Measurements from ENCODE around the gene MAP3K20.
"Not testable (repeated sequence)": the region's sequence is repeated elsewhere in the genome, so short reads cannot be mapped to it uniquely, and the experiment has no call there.

The MAP3K20 gene

DNA sequence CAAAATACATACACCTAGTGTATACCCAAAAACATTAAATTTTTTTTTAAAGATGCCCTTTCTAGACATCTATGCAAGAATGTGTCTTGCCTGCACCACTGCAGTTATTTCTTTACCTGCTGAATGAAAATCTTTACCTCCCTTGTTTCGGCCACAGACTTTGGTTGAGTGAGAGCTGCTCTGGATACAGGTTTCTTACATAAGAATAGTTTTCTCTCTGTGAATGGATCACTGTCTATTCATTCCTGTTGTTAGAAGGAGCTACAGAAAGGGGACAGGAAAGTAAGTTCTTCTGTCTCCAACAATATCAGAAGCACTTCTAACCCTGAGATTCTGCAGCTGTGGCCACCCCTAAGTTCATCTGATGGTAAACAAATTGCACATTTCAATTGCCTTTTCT lies 166.0 kb downstream of the MAP3K20 start:
- Histone ChIP-seq H3K27ac (no peak overlapping the region), H3K4me3 (no peak overlapping the region)

DNA sequence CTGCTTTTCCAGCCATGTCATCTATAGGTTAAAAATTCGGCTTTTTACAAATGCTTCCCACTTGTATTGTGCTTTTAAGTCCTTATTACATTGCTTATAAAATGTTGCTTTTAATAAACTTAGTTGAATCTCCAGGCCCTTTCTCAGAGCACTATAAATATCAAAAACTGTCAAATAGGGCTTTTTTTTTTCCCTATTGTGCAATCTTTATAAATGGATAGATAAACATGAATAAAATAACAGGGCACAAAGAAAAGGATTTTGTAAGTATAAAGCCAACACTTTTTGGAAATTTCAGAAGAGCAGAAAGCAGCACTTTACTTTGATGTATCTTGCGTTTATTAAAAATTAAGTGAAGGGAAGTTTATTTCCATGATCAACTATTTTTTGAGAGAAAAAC lies 171.5 kb downstream of the MAP3K20 start:
- Histone ChIP-seq H3K4me3 (no peak overlapping the region), H3K27ac (no peak overlapping the region)

DNA sequence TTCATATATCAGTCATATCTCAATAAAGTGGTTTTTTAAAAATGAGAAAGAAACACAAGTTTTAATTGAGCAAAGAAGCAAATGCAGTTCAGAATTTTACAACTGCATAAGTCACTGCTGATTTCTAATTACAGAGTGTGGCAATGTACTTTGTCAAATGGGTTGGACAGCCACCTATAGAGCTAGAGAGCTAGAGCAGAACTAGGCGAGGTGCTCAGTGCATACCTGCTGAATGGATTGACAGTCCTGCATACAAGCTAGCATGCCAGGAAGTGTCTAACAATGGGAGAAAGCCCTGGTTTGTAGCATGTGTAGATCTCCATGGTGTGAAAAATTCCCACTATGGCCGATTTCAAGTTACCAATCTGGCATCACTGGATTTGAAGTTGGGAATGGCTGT lies 172.7 kb downstream of the MAP3K20 start:
- Histone ChIP-seq H3K27ac (no peak overlapping the region), H3K4me3 (no peak overlapping the region)

DNA sequence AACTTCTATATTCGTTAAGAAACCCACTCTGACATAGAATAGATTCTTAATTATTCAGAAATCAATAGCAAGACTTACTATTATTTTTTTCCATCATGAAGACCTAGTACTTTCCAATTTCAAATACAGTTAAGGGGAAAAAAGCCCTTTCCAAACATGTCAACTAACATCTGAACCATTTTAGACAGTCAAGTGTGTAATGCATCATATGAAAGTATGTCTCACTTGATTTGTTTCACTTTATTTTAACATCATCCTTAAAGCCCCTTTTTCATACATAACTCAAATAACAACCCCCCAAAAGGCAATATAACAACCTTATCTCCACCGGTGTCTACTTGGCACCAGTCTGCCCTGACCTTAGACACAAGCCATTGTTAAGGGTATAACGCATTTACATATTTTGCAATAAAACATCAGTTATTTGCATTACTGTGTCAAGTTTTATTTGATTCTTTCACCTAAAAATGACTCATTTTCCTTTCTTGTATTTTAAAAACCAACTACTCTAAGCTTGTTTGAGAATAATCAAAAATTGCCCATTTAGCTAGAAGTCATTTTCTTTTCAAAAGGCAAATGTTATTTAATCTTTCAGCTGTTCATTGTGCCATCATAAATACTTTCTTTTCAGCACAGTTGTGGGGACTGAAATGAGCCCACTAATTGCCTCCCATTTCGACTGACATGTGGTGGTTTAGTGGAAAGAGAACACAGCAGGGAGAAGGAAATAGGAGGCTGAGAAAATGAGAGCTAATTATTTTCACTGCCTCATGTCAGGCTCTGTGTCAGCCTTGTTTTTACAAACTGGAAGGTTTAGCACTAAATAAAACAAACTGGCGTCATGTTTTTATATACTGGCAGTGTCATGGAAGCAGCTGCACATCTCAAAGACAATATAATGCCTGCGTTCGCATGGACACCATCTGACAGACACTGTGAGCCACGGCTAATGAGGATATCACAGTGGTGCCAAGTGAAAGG lies 174.3 kb downstream of the MAP3K20 start:
- no peak overlapping the region for H3K4me3 ChIP-seq
- no peak overlapping the region for H3K27ac ChIP-seq

DNA sequence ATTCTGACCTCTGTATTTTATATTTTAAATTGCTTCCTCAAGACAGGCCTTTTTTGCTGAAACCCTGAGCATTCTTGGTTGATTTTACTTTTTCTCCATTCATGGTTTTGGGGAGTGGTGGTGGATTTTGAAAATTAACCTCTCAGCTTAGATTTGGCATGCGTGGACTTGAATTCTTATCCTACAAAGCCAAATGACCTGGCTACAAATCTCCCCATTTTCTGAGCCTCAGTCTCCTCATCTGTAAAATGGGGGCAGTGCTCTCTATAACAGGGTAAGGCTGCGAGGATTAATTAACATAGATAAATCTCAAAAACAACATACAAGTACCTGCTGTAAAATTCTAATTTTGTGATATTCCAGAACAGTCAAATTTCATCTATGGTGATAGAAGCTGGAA lies 175.6 kb downstream of the MAP3K20 start:
- Histone ChIP-seq H3K27ac (no peak overlapping the region), H3K4me3 (no peak overlapping the region)

DNA sequence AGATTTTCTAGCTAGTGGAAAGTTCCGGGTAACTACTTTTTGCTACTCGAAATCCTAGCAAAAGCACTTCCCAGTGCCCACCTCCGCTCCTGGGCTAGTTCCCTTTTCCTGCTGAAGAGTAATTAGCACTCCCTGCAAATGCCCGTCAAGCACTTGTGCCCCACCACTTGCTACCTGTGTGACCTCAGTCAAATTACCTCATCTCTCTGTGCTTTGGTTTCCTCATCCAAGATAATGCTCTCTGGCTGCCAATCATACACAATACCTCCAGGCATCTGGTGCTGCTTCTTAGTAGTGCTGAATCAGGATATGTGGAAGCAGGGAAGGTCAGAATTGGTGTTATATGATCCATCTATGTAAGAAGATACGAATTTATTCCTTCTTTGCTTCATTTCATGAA lies 176.9 kb downstream of the MAP3K20 start:
- no peak overlapping the region for H3K27ac ChIP-seq
- no peak overlapping the region for H3K4me3 ChIP-seq

DNA sequence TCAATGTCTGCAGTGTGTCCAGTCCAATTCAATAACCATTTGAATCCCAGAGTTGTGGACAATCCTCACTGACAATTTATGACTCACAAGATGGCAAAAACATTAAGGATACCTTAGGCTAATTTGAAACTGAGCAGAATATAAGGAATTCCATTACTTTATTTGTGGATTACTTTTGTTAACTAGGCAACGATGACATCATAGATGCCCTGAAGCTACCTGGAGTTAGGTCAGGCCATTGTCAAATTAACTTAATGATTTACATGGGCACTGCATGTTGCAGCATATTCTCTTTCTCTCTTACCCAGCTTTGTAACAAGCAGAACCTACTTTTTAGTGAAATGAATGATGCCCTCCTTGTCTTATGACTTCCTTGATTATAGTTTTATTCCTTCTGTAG lies 179.0 kb downstream of the MAP3K20 start:
- no peak overlapping the region for H3K4me3 ChIP-seq
- H3K27ac ChIP-seq, result no peak overlapping the region

DNA sequence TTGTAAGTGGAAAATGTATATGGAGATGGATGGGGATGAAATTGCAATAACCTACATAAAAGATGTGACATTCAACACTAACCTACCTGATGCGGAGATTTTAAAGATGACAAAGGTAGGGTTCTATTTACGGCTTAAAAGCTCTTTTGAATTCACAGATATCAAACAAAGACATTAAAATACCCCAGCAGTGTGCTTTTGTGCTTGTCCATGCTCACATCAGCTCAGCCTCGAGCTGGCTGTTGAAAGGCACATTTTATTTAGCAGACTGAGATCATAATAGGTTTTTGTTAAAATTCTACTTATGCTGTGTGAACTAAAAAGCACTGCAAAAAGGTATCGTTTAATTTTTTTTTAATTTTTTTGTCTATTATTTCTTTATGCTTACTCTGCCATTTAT lies 183.1 kb downstream of the MAP3K20 start:
- H3K27ac ChIP-seq, result no peak overlapping the region
- no peak overlapping the region for H3K4me3 ChIP-seq

DNA sequence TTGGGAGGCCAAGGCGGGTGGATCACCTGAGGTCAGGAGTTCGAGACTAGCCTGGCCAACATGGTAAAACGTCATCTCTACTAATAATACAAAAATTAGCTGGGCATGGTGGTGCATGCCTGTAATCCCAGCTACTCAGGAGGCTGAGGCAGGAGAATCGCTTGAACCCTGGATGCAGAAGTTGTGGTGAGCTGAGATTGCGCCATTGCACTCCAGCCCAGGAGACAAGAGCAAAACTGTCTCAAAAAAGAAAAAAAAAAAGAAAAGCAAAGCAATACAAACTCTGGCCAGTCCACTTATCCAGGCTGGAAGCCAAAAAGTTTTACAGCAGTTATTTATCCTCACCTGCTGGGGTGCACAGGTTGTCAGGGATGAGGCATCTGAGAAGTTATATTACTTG lies 186.7 kb downstream of the MAP3K20 start:
- H3K27ac ChIP-seq, H3K4me3 ChIP-seq: not testable (repeated sequence)

DNA sequence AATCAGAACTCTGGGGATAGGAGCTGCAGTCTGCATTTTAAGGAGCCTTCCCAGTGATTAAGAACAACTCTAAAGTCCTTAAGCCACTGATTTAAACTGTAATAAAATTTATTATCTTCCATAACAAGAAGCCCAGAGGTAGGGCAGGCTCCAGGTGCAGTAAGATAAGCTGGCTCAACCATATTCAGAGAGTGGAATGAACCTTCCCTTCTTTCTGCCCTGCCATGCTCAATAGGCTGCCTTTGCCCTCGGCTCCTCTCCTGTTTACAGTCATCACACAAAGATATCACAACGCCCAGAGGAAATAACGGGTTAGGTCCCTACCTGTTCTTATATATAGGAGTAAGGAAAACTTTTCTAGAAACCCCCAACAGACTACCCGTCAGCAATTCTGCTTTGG lies 188.5 kb downstream of the MAP3K20 start:
- no peak overlapping the region for H3K27ac ChIP-seq

DNA sequence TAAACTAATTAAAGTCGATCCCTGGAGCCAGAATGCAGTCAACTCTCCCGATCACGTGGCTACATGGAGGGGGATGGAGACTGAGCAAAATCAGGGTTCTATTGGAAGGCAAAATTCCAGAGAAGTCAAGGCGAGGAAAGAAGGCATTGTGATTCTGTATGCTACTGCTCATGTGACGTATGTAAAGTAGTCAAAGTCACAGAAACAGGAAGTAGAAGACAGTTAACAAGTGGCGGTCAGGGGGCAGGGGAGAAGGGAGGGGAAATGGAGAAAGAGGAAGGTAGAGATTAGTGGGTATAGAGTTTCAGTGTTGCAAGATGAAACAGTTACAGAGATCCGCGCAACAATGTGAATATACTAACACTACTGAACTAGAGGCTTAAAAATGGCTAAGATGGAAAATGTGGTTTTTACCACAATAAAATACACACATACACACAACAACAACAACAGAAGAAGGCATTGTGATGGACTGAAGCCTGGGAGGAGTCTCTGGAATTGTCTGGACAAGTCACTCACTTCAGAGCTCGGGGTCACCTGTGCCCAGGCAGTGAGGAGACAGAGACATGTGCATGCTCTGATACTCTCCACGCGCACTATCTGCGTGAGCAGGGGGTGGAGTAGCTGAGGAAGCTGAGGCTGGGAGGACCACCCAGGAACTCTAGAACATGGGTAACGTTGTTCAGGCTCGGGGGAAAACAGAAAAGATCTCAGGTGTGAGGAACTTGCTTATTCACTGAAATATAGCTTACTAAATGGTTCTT lies 189.1 kb downstream of the MAP3K20 start:
- no peak overlapping the region for H3K27ac ChIP-seq
- H3K4me3 ChIP-seq, result no peak overlapping the region

More for the DNA sequence above, 188.5 kb downstream of the MAP3K20 start:
- no peak overlapping the region for H3K4me3 ChIP-seq

DNA sequence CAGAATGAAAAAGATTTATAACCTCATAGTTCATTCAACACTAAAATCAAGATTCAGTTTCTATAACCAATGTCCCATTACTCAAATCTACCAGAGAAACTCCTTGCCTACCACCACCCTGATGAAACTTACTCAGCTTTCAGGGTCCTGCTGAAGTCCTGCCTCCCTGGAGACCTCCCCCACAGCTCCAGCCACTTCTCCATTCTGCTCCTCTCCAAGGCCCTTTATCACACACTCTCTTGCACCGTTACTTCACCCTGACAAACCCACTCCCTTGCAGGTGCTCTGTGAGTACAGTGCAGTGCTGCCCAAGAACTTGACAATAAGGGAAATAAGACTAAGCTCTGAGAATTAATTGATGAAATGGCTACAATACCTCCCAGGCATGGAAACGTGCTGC lies 195.5 kb downstream of the MAP3K20 start:
- Histone ChIP-seq H3K27ac (no peak overlapping the region), H3K4me3 (no peak overlapping the region)

DNA sequence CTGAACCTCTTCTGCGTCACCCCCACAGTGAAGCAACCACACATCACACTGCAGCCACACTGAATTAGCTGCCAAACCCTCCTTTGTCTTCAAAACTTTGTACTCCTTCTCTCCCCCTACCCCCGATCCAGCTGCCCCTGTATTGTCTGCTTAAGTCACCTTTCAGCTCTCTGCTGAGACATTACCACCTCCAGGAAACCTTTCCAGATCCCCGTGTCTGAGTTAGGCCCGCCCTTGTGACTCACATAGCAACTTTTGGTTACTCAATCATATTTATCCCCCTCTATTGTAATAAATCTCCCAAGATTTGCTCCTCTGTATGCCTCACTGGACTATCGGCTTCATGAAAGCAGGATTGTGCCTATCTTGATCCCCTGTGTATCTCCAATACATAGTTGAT lies 196.2 kb downstream of the MAP3K20 start:
- Histone ChIP-seq H3K27ac (no peak overlapping the region), H3K4me3 (no peak overlapping the region)

DNA sequence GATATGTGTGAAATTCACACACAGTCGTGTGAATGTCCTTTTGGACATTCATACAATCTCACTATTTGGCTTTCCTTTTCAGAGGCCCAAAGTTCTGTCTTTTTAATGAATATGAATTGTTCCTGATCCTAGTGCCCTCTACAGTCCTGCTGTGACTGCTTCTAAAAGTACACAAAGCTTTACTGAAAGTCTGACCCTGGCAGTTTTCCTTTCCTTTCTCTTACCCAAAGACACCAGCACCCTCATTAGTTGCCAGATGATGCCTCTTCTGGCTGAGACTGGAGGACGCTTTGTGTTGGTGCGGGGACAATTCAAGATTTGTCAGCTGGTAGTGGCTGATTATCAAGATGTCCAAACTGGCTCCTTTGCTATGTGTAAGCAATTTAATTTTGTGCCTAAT lies 197.2 kb downstream of the MAP3K20 start:
- Histone ChIP-seq H3K4me3 (no peak overlapping the region), H3K27ac (no peak overlapping the region)

DNA sequence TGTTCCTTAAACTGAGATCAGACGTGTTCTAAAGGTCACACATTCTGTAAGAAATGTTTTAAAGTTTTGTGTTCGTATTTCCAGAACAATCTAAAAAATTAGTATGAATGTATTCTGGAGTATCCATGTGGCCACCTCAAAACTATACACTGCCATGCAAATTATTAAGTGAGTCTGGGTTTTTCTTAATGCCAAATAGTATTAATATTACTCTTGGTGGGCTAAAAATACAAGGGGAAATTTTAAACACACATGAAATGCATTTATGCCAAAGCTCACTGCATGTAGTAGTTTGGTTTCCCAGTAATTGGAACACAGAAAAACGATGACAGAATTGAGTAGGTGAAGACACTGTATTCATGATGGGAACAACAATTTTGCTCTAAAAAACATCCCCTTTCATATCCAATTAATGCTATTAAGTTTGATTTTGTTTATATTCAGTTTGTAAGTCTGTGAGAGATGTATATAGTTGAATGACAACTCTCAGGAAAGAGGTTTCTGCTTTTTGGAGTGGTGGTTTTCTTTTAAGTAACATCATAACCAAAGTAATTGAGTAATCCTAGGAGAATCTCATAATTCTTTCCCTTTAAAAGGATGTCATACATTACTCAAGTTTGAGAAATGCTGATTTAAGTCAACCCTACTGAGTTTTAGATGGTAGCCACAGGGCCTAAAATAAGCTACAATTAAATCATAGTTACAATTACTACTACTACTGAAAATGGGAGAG lies 203.3 kb downstream of the MAP3K20 start:
- Histone ChIP-seq H3K4me3 (no peak overlapping the region), H3K27ac (no peak overlapping the region)

DNA sequence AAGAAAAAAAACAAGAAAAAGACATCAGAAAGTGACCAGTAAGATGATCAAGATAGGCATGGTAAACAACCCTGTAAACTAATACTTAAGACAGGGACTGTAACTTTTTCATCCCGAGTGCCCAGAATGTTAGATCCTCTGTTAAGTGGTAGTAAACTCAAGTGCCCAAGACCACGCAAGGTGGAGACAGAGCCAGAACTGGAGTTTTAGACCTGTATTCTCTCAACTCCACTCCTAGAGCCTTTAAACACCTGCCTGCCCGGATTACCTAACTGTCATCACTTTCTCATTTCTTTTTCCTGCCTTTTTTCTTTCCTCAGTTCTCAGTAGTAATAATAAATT lies 203.9 kb downstream of the MAP3K20 start:
- H3K27ac ChIP-seq, result no peak overlapping the region
- no peak overlapping the region for H3K4me3 ChIP-seq

DNA sequence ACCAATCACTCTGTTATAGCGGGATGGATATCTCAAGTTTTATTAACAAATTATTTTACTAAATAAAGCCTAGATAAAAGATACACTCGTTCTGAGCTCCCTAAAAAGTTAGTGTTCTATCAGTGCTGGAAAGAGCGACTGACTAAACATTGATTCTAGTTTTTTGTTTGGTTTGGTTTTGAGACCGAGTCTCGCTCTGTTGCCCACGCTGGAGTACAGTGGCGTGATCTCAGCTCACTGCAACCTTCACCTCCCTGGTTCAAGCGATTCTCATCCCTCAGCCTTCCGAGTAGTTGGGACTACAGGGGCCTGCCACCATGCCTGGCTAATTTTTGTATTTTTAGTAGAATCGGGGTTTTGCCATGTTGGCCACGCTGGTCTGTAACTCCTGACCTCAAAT lies 205.2 kb downstream of the MAP3K20 start:
- no peak overlapping the region for H3K4me3 ChIP-seq
- no peak overlapping the region for H3K27ac ChIP-seq

DNA sequence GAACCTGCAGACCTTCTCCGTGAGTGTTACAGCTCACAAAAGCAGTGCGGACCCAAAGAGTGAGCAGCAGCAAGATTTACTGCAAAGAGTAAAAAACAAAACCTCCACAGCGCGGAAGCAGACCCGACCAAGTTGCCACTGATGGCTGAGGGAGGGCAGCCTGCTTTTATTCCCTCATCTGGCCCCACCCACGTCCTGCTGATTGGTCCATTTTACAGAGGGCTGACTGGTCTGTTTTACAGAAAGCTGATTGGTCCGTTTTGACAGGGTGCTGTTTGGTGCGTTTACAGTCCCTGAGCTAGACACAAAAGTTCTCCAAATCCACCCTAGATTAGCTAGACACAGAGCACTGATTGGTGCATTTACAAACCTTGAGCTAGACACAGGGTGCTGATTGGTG lies 206.3 kb downstream of the MAP3K20 start:
- not testable (repeated sequence) for H3K27ac ChIP-seq, H3K4me3 ChIP-seq

DNA sequence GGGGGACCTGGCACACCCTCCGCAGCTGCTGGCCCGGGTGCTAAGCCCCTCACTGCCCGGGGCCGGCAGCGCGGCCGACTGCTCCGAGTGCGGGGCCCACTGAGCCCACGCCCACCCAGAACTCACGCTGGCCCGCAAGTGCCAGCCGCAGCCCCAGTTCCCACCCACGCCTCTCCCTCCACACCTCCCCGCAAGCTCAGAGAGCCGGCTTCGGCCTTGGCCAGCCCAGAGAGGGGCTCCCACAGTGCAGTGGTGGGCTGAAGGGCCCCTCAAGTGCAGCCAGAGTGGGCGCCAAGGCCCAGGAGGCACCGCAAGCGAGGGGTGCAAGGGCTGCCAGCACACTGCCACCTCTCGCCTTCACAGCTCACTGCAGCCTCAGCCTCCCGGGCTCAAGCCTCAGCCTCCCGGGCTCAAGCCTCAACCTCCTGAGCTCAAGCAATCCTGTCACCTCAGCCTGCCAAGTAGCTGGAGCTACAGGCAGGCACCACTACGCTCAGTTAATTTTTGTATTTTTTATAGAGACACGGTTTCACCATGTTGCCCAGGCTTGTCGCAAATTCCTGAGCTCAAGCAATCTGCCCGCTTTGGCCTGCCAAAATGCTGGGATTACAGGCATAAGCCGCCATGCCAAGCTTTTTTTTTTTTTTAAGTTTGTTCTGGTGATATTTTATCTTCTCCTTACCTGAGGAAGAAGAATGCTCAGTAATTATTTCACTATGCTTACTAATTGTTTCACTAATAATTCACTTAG lies 207.3 kb downstream of the MAP3K20 start:
- Histone ChIP-seq H3K4me3 (no peak overlapping the region), H3K27ac (peak overlapping the region in 2 of 21 experiments; percentile 47 to 52)
